HG02763 (cell line): ENCODE results near the gene XPR1.
A peak's percentile ranks its signal among the peaks of the same experiment; 100 is the strongest.

Experiments
- ATAC-seq: cut with Tn5 transposase; IDR thresholded peaks from one replicate; pipeline ENCODE4 v1.9.1; 2021; ENCODE audit warnings: mild to moderate bottlenecking, moderate library complexity; ENCODE audit not compliant: unreplicated experiment

The XPR1 gene

GRCh38 chr1:180614730-180615129 is 17.1 kb upstream of the XPR1 start:
- no peak for ATAC-seq

- no peak for ATAC-seq
These were observed 16.1 kb upstream of the XPR1 start for GRCh38 chr1:180615493-180616290.

- no peak for ATAC-seq
These were observed 15.4 kb upstream of the XPR1 start for GRCh38 chr1:180616439-180616838.

GRCh38 chr1:180617774-180618395 is 13.9 kb upstream of the XPR1 start:
- no peak for ATAC-seq

GRCh38 chr1:180620581-180620980 is 11.2 kb upstream of the XPR1 start:
- no peak for ATAC-seq

- ATAC-seq = no peak
These were observed 8.9 kb upstream of the XPR1 start for GRCh38 chr1:180622658-180623508.

- no peak for ATAC-seq
These were observed 8.1 kb upstream of the XPR1 start for GRCh38 chr1:180623579-180624347.

- no peak for ATAC-seq
These were observed 5.1 kb upstream of the XPR1 start for GRCh38 chr1:180626711-180627110.

GRCh38 chr1:180627411-180627810 is 4.4 kb upstream of the XPR1 start:
- ATAC-seq = no peak

- no peak for ATAC-seq
These were observed 3.2 kb upstream of the XPR1 start for GRCh38 chr1:180628646-180629045.

GRCh38 chr1:180630408-180631193 is 1.2 kb upstream of the XPR1 start:
- no peak for ATAC-seq

- ATAC-seq = no peak
These were observed 542 bp upstream of the XPR1 start for GRCh38 chr1:180631194-180631765.

GRCh38 chr1:180632326-180633056 is 669 bp downstream of the XPR1 start:
- peak; percentile 39 for ATAC-seq

- no peak for ATAC-seq
These were observed 1.5 kb downstream of the XPR1 start for GRCh38 chr1:180633057-180634056.

GRCh38 chr1:180636138-180636537 is 4.3 kb downstream of the XPR1 start:
- no peak for ATAC-seq

GRCh38 chr1:180639871-180640270 is 8.0 kb downstream of the XPR1 start:
- ATAC-seq = no peak

- ATAC-seq = no peak
These were observed 8.7 kb downstream of the XPR1 start for GRCh38 chr1:180640531-180640949.

GRCh38 chr1:180641662-180642061 is 9.8 kb downstream of the XPR1 start:
- ATAC-seq = no peak
